Pancreas (tissue), 10 donors: ENCODE measurements around the gene CCDC90B. TPM values are rescaled to one million over a fixed set of nuclear protein-coding genes. Genes with fewer than 3 reads are reported as not detected.
"Not testable (repeated sequence)": the region's sequence is repeated elsewhere in the genome, so short reads cannot be mapped to it uniquely, and the experiment has no call there.

Experiments used
- ATAC-seq, 4 donors: fragments of 200-7000 bp; cut with Tn5 transposase; one replicate each; pipeline versions ENCODE4 v1.8.0 to v1.9.1; 2020; ENCODE audit warnings: mild to moderate bottlenecking in 4 of 4, moderate library complexity in 4 of 4
- DNase-seq, 6 donors: peaks; one replicate each; pipeline ENCODE4 v3.0.0-alpha.2; 2020
- FAIRE-seq: peaks from 2 replicates; lab custom pipeline; 2012; peaks lifted over from hg19 to GRCh38; lab: Jason Lieb, UNC
- H3K27ac ChIP-seq, 4 donors: fragments of 200-600 bp; sonication (generic); 1 replicate in 3 of 4; 2 replicates in 1 of 4; pipeline versions ENCODE4 v1.5.0 to v1.8.0; 2020
- H3K27me3 ChIP-seq, 4 donors: fragments of 200-600 bp; one replicate each; pipeline ENCODE4 v1.8.0; 2021
- H3K36me3 ChIP-seq, 3 donors: fragments of 200-600 bp; sonication (generic) in 1 of 3; one replicate each; pipeline versions ENCODE4 v1.5.0 to v1.8.0; 2020 to 2021
- H3K4me1 ChIP-seq, 3 donors: fragments of 200-600 bp; one replicate each; pipeline ENCODE4 v1.8.0; 2021
- H3K4me3 ChIP-seq, 4 donors: fragments of 200-600 bp; sonication (generic) in 2 of 4; one replicate each; pipeline versions ENCODE4 v1.5.0 to v1.8.0; 2020 to 2021
- H3K9me3 ChIP-seq, 4 donors: fragments of 200-600 bp; one replicate each; pipeline ENCODE4 v1.8.0; 2021
- WGBS, 2 donors: extraction: QIAGEN DNeasy Blood & Tissue Kit; methylation state at CpG; one replicate each; pipeline ENCODE4 v1.1.7; 2013; 5-methylcytosine and 5-hydroxymethylcytosine counted together
- intact Hi-C, 3 donors: fragments of 100-400 bp; cut with DNase I; formaldehyde crosslinking; loops; one replicate each; pipeline versions ENCODE4 v1.11.1 to v1.14.2; 2022
- polyA plus RNA-seq, 2 donors: library from polyadenylated mRNA; stranded (reverse); fragments of 200-250 nt; gene quantifications; one replicate each; pipeline ENCODE4 v1.2.3, GENCODE V29; 2013
- total RNA-seq, 6 donors: library from RNA; stranded (reverse); fragmentation: NEBNext Ultra II Directional in 4 of 6; extraction: Animal tissue kit (Norgen Biotek cat#: 25700) in 4 of 6; gene quantifications; one replicate each; pipeline versions ENCODE4 v1.2.1 to v1.2.4, GENCODE V29; 2021 to 2023
- TF ChIP-seq, protein P1 (sequence below), 4 donors: fragments of 200-600 bp; sonication (generic) in 3 of 4; IDR thresholded peaks; one replicate each; pipeline versions ENCODE4 v1.5.0 to v1.8.0; 2021; ENCODE audit warnings: antibody characterized with exemption in 4 of 4
- donor health status: healthy with polysubstance abuse.
- donor health status: DM: no; HTN: no; CAD: no; lungs with moderate emphysema.
- donor health status: DM: no; HTN: no; CAD: no.
- donor health status: control.
- donor health status: control.
- donor health status: Bipolar disorder and iron deficiency.
- donor health status: DM: yes; HTN: yes; CAD: no.
- donor health status: DM: no; HTN: no; CAD: no.
- donor health status: DM: no; HTN: no; CAD: no.
- donor health status: DM: yes; HTN: yes; CAD: no.

Gene CCDC90B
- total and polyA plus RNA-seq, 8 donors, result 12.1 to 25.1 (median 16.3) TPM

DNA sequence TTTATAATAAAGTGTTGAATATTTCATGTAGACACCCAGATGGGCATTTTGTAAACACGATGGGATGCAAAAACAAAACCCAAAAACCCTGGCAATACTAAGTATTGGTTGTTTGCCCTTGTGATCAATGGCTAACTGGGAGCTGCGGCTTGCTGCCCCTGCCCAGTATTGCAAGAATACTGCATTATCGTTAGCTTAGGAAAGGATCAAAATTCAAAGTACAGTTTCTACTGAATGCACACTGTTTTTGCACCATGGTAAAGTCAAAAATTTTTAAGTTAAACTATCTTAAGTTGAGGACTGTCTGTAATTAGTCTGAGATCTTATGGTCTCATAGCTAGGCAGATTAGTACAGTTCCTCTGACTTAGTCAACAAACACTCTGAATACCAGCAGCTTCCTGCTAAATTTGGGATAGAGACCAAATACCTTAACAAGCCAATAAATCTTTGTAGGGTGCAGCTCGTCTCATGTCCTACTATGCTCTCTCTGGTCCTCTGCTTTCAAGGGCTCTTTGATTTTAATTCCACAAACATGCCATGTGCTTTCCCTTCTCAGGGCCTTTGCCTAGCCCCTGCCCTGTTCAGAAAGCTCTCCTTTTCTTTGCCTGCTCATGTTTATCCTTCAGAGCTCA lies 4.0 kb downstream of the CCDC90B start:
- 55 to 68% methylated on average over 4 of the region's 4 CpGs for WGBS, 2 donors
- no peaks in the 10 kb centered on the region for H3K9me3 ChIP-seq
- no peak overlapping the region for H3K27ac ChIP-seq
- intact Hi-C loops, result no loop called here
- ATAC-seq, result no peak
- DNase-seq, result no peak
- no peak overlapping the region for H3K4me3 ChIP-seq
- peaks cover 0 to 25% (median 0%) of the 10 kb centered on the region in 3 donors for H3K36me3 ChIP-seq
- H3K4me1 ChIP-seq, result peaks cover 11 to 18% (median 15%) of the 10 kb centered on the region in 3 donors
- FAIRE-seq, result no peak
- H3K27me3 ChIP-seq, result no peaks in the 10 kb centered on the region
- TF ChIP-seq, protein P1, sequence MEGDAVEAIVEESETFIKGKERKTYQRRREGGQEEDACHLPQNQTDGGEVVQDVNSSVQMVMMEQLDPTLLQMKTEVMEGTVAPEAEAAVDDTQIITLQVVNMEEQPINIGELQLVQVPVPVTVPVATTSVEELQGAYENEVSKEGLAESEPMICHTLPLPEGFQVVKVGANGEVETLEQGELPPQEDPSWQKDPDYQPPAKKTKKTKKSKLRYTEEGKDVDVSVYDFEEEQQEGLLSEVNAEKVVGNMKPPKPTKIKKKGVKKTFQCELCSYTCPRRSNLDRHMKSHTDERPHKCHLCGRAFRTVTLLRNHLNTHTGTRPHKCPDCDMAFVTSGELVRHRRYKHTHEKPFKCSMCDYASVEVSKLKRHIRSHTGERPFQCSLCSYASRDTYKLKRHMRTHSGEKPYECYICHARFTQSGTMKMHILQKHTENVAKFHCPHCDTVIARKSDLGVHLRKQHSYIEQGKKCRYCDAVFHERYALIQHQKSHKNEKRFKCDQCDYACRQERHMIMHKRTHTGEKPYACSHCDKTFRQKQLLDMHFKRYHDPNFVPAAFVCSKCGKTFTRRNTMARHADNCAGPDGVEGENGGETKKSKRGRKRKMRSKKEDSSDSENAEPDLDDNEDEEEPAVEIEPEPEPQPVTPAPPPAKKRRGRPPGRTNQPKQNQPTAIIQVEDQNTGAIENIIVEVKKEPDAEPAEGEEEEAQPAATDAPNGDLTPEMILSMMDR (IDR thresholded peaks at IDR 0.05), result no peak

GRCh38 chr11:83280256-83280655 lies 5.9 kb downstream of the CCDC90B start:
- TF ChIP-seq, protein P1 (IDR thresholded peaks at IDR 0.05), result no peak
- intact Hi-C loops, result no loop called here

GRCh38 chr11:83278351-83278750 lies 7.8 kb downstream of the CCDC90B start:
- Histone ChIP-seq H3K27ac (no peak overlapping the region), H3K36me3 (peaks cover 0 to 53% (median 0%) of the 10 kb centered on the region in 3 donors), H3K4me3 (no peak overlapping the region), H3K27me3 (no peaks in the 10 kb centered on the region), H3K4me1 (peaks cover 3 to 12% (median 8%) of the 10 kb centered on the region in 3 donors), H3K9me3 (no peaks in the 10 kb centered on the region)
- no peak for DNase-seq
- intact Hi-C loops, result no loop called here
- TF ChIP-seq, protein P1 (IDR thresholded peaks at IDR 0.05), result no peak
- ATAC-seq, result no peak
- no peak for FAIRE-seq

More at GRCh38 chr11:83280256-83280655, 5.9 kb downstream of the CCDC90B start:
- Histone ChIP-seq H3K27ac (no peak overlapping the region), H3K4me3 (no peak overlapping the region), H3K4me1 (peaks cover 11 to 18% (median 15%) of the 10 kb centered on the region in 3 donors), H3K27me3 (no peaks in the 10 kb centered on the region), H3K9me3 (no peaks in the 10 kb centered on the region), H3K36me3 (peaks cover 0 to 37% (median 0%) of the 10 kb centered on the region in 3 donors)
- ATAC-seq (no peak), FAIRE-seq (no peak), DNase-seq (no peak)
- WGBS, 2 donors, result 50 to 69% methylated on average over 1 of the region's 1 CpG

DNA sequence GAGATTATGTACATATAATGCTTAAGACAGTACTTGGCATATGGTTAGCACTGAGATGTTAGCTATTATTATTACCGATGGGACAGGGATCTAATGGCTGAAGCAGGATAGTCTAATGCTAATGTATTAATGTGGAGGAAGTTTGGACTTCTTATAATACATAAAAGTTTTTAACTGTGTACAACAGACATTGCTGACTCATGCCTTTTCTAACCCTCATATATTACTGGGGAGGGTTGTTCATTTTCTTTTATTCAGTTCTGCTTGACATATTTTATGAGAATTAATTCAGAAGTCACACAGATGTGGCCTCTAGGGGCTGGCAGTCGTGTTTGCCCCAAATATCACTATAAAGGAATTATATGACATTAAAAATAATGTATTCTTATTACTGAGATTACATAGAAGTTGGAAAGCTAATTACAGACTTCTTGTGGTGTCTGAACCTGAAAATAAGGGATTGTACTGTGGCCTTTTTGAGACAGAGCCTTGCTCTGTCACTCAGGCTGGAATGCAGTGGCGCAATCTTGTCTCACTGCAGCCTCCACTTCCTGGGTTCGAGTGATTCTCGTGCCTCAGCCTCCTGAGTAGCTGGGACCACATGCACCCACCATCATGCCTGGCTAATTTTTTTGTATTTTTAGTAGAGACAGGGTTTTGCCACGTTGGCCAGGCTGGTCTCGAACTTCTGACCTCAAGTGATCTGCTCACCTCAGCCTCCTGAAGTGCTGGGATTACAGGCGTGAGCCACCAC lies 10.1 kb downstream of the CCDC90B start:
- intact Hi-C loops, result no loop called here
- Histone ChIP-seq H3K4me3 (no peak overlapping the region), H3K36me3 (peaks cover 0 to 66% (median 0%) of the 10 kb centered on the region in 3 donors), H3K4me1 (no peaks in the 10 kb centered on the region), H3K9me3 (no peaks in the 10 kb centered on the region), H3K27me3 (no peaks in the 10 kb centered on the region), H3K27ac (no peak overlapping the region)
- DNase-seq (no peak), FAIRE-seq (no peak), ATAC-seq (no peak)
- TF ChIP-seq, protein P1 (IDR thresholded peaks at IDR 0.05), result no peak
- 90 to 93% methylated on average over 8 of the region's 8 CpGs for WGBS, 2 donors

GRCh38 chr11:83272627-83273026 lies 13.5 kb downstream of the CCDC90B start:
- Histone ChIP-seq H3K4me3 (no peak overlapping the region), H3K27ac (no peak overlapping the region), H3K27me3 (no peaks in the 10 kb centered on the region), H3K9me3 (no peaks in the 10 kb centered on the region), H3K36me3 (peaks cover 0 to 44% (median 0%) of the 10 kb centered on the region in 3 donors), H3K4me1 (no peaks in the 10 kb centered on the region)
- intact Hi-C loops, result no loop called here
- no peak for FAIRE-seq
- TF ChIP-seq, protein P1 (IDR thresholded peaks at IDR 0.05), result no peak
- no peak for ATAC-seq
- DNase-seq, result no peak

GRCh38 chr11:83271734-83272133 lies 14.4 kb downstream of the CCDC90B start:
- intact Hi-C loops, ATAC-seq, H3K4me3 ChIP-seq, FAIRE-seq, H3K27ac ChIP-seq, DNase-seq, H3K4me1 ChIP-seq, H3K27me3 ChIP-seq, H3K9me3 ChIP-seq: not testable (repeated sequence)
- WGBS, 2 donors, result 97 to 98% methylated on average over 5 of the region's 5 CpGs
- H3K36me3 ChIP-seq, result peaks cover 0 to 37% (median 0%) of the 10 kb centered on the region in 3 donors

DNA sequence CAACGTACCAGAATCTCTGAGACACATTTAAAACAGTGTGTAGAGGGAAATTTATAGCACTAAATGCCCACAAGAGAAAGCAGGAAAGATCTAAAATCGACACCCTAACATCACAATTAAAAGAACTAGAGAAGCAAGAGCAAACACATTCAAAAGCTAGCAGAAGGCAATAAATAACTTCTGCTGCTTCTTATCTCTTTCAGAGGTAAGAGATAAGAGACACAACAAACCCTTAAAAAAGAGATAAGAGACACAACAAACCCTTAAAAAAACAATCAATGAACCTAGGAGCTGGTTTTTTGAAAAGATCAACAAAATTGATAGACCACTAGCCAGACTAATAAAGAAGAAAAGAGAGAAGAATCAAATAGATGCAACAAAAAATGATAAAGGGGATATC lies 17.1 kb downstream of the CCDC90B start:
- intact Hi-C loops, H3K4me3 ChIP-seq, DNase-seq, H3K27me3 ChIP-seq, ATAC-seq, FAIRE-seq, H3K4me1 ChIP-seq, H3K9me3 ChIP-seq, H3K27ac ChIP-seq: not testable (repeated sequence)
- 47 to 53% methylated on average over 2 of the region's 2 CpGs for WGBS, 2 donors
- H3K36me3 ChIP-seq, result peaks cover 0 to 40% (median 10%) of the 10 kb centered on the region in 3 donors
